Activated T-cell treated with anti-CD3 and anti-CD28 coated beads for 48 hours (primary cell): ENCODE data around the gene ARID5B.

Experiments
- DNase-seq: peaks from one replicate; pipeline ENCODE4 v3.0.0-alpha.2; 2020; ENCODE audit warnings: low read depth

ARID5B gene

DNA sequence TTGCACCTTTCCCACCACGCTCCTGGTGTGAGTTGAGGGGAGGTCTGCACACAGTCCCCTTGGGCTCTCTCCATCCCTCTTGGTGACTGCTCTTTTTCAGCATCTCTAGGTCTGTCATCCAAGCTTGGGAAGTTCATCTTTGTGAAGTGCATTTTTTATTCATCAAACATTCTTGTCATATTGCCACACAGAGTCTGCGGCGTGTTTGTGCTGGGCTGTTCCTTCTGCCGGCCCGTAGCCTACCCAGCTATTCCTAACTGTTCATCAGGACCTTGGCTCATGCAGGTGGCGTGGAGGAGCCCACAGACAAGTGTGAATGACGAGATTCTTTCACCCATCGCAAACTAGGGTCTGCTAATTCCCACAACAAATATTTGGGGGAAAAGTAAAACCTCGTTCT, 202.4 kb downstream of the ARID5B start:
- DNase-seq: no peak

DNA sequence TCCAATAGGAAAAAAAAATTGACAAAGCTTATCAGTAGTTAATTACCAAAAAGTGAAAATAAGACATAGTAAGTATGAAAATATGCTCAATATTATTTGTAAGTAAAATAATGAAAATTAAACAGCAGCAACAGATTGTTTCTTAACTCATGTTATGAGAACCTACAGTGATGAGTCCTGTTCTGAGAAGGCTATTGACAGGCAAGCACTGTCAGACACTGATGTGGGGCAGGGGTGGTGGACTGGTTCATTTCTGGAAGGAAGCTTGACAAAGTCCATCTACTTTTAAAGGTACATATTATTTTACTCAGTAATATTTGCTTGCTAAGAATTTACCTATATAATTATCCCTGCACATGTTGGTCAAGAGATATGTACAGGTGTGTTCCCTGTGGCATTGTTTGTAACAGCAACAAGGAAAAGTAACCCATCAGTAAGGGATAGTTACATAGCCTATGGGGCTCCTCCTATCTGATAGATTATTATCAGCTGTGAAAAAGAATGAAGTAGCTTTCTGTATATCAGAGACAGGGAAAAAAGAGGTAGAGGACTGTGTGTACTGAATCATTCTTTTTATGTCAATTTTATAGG, 205.5 kb downstream of the ARID5B start:
- no peak for DNase-seq

DNA sequence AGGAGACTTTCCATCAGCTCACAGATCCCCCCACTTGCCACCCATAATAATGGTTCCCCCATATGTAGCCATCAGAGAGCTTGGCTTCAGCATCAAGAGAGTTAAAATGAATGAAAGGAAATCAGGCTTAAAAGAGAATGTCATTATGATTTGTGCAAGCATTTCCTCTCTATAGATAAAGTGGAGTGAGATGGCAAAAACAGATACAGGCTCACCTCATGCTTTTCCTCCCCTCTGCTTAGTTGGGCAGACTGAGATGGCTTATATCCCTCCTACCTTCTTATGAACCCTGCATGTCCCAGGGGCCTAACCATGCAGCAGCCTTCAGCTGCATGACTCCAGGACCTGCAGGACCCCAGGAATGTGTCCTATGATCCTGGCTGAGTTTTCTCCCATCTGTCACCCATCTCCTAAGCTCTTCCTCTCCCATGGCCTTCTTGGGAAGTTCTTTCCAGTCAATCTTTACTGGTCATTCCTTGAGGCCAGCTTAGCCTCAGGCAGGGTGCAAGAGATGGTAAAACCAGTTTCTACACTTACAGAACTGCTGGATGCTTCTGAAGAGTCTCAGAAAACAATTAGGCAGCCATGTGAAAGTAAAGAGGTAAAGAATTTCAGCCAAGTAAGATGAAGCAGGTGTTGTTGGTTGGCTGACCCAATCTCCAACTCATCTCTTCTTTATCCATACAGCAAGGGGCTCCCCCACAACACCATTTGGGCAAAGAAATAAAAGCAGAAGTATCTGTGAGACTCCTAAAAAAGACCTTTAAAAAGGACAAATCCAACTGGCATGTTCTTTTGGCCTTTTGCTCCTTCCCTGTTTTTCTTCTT, 207.5 kb downstream of the ARID5B start:
- DNase-seq: no peak

DNA sequence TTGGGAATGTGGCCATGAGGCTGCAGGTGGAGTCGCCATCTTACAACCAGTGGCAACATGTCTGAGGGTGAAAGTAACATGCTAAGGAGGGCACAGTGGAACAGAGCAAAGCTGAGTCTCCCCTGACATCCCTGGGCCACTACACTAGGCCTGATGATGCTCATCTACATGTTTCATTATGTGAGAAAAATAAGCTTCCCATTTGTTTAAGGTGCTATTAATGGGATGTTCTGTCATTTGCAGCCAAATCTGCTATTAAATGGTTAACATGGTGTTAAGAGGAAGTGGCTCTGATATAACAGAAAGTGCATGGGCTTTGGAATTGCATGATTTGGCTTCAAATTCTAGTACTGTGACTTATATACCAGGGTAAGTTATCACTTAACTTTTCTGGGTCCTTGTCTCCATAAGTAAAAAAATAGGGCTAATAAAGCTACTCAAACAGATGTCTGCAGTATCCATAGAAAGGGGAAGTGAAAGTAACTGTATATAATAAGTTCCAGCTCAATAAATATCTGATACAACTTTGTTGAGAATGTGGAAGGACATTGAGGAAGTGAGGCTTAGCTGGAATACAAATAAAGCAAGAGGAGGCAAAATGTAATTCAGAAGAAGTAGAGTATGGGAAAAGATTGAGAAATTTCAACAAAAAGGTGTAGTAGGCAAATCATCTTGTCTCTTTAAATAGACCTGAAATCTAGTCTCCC, 208.2 kb downstream of the ARID5B start:
- no peak for DNase-seq

DNA sequence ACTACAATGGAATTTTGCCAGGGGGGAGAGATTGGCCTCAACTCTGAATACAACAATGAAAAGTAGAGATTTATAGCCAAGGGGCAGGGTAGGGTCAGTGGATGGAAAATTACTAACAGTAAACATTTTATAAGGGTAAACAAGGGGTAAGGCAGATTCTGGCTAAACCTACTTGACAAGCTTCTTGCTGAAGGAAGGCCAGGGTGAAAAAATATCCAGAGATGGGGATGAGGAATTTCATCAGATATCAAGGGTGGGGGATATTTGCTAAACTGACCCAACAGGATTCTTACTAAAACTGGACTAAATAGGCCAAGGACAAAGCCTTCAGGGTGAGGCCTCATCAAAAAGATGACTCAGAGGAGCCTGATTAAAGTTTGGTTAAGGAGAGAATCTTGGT, 210.8 kb downstream of the ARID5B start:
- DNase-seq: no peak

DNA sequence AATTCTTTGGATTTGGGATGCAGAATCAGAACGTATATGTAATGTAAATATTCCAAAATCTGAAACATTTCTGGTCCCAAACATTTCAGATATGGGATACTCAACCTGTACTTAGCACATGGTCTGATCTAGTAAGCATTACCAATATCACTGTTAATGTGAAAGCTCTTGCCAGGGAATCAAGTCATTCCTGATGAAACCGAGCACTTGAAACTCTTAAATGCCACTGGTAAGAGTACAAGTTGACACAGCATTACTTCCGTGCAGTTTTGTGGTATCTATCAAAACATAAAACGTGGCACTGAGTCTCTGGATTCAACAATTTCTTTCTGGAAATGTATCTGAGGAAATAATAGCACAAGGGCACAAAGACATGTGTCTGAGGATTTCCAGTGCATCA, 211.5 kb downstream of the ARID5B start:
- no peak for DNase-seq

DNA sequence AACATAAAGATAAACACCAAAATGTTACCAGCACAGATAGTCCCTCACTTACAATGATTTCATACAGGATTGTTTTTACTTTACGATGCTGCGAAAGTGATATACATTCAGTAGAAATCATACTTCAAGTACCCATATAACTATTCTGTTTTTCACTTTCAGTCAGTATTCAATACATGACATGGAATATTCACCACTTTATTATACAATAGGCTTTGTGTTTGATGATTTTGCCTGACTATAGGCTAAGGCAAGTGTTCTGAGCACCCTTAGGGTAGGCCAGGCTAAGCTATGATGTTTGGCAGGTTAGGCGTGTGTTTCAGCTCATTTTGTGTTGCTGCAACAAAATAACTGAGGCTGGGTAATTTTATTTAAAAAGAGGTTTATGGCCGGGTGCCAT, 212.2 kb downstream of the ARID5B start:
- no peak for DNase-seq

DNA sequence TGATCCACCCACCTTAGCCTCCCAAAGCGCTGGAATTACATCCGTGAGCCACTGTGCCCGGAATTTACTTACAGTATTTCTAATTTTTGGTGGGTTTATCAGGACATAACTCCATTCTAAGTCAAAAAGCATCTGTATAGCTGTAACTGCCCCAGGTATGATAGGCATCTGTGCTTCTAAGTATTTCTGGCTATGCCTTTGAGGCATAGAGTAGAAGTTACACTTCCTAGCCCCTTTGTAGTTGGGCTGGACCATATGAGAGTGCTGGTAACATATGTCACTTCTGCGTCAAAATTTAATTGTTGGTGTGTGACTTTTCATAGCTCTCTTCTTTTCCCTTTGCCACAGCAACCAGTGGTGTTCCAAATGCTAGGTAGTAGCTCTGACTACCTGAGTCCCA, 213.8 kb downstream of the ARID5B start:
- no peak for DNase-seq

DNA sequence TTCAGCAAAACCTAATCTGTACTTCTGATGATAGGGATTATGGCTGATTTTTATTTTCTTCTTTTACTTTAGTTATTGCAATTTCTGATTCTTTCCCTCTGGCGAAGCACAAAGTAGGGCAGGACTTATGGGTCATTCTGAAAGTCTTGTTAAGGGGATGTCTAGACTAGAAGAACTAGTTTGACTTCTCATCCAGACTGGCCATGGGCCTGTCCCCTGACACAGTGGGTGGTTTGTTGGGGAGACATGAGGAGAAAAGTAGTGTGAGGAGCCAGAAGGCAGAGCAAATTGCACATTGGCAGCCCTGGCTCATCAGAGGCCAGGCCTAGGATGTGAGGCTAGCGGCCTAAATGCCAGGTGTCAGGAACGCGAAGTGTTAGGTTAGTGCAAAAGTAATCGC, 214.3 kb downstream of the ARID5B start:
- DNase-seq: no peak

DNA sequence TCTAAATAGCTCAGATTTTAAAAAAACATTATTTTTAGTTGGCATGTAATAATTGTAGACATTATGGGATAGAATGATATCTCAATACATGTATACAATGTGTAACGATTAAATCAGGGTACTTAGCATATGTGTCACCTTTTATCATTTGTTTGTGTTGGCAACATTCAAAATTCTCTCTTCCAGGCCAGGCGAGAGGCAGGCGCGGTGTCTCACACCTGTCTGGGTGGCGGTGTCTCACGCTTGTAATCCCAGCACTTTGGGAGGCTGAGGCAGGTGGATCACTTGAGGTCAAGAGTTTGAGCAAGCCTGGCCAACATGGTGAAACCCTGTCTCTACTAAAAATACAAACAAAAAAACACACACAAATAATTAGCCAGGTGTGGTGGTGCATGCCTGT, 215.4 kb downstream of the ARID5B start:
- DNase-seq: no peak

DNA sequence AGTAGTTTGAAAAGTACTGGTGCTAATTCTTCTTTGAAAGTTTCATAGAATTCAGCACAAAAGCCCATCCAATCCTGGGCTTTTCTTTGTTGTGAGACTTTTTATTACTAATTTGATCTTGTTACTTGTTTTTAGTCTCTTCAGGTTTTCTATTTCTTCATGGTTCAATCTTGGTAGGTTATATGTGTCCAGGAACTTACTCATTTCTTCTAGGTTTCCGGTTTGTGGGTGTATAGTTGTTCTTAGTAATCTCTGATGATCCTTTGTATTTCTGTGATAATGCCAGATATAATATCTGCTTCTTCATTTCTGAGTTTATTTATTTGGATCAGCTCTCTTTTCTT, 219.7 kb downstream of the ARID5B start:
- DNase-seq: no peak

DNA sequence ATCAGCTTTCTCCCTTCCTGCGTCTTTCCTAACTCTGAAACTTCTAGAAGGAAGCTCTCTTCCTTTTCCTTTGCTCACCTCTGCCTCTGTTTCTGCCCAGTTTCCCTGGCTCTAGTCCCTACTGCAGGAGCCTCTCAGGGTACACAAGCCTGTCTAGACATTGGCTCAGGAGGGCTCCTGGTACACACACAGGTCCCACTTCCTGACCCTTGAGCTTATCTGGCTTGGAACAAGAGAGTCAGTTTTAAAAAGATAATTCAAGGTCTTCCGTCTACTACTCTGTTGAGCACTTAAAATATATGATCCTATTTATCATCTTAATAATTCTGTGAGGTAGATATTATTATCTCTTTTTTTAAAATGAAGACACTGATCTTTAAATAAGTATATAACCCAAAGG, 226.5 kb downstream of the ARID5B start:
- DNase-seq: no peak

DNA sequence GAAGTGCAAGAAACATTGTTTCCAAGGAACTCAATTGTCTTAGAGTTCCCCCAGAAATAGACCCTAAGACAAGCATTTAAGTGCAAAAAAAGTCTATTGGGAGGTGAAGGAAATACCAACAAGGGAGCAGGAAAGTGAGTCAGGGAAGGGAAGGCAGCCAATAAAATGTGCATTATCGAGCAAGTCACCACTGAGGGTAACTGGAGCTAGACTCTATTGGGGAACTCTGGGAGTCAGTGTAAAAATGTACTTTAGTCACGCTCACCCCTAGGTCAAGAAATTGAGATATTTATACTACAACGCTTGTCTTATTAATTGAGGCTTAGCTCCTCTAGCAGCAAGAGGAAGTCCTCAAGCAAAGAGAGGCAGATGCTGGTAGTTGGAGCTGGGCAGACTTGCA, 229.4 kb downstream of the ARID5B start:
- DNase-seq: no peak

DNA sequence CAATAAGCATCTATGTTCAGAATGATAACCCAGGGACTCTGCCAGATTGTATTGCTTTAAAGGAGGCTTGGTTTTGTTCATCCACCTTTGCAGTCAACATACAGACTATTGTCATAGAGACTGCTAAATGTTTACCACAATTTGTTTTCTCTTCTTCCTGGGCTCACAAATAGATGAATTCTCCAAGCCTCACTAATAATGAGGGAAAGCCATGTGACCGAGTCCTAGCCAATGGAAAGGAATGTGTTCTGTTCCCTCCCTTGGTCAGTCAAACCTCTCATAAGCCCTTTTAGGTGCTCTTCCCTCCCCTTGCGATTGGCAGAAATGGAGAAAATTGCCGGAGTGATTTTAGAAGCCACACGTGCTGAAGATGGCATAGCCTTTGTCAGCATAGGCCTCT, 230.2 kb downstream of the ARID5B start:
- no peak for DNase-seq

DNA sequence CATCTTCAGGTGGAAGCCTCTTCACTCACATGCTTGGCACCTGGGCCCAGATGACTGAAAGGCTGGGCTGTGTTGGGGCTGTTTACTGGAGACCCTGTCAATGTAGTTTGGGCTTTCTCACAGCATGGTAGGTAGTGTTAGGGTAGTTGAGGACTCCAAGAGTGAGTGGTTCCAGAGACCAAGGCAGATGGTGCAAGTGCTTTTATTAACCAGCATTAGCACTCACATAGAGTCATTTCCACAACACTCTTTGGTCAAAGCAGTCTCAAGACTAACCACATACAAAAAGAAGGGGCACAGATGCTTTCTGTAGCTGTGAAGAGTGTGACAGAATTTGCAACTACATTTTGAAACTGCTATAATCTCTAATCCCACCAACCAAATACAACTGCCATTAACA, 232.1 kb downstream of the ARID5B start:
- no peak for DNase-seq

DNA sequence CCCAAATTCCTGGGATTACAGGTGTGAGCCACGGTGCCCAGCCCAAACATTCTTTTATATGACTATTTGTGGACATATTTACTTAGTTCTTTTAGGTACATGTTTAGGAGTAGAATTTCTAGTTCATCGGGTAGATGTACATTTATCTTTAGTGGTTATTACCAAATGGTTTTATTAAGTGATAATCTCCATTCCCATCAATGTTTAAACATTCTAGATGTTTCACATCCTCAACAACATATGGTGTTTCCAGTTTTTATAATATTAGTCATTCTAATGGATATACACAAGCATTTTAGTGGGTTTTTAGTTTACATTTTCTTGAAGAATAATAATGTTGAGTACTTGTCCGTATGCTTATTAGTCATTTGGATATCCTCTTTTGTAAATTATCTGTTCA, 235.4 kb downstream of the ARID5B start:
- DNase-seq: no peak
